ENCODE measurements around the gene MZB1.
"Not testable (repeated sequence)": the region's sequence is repeated elsewhere in the genome, so short reads cannot be mapped to it uniquely, and the experiment has no call there.

Gene MZB1

DNA sequence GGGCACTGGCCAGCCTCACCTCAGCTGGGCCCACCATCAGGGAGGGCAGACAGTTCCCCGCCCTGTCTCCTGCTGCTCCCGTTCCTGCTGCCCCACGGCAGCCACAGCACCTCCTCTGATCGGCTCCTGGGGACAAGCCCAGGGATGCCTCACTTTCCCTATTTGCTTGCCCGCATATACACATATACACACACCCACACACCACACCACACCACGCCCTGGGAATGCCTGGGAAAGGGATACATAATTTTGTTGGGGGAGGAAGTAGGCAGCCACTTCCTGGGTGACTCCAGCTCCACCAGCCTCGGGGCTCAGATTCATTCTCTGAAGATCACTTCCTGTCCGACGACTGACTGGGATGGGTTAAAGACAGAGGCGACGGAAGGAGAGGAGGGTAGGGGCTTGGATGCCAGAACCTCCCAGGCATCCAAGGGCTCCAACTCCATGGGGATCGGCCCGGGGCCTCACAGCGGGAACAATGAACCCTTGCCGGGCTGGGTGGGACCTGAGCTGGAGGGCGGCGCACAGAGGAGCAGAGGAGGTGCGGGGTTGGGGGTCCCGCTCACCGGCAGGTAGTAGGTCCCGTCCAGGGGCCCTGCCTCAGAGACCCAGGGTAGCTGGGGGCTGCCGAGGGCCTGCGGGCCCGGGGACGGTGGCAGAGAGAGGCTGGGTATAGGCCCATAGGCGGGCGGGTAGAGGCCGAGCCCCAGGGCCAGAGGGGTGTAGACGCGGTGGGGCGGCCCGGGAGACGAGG lies 2.0 kb upstream of the MZB1 start:
- DNase-seq = no peak

DNA sequence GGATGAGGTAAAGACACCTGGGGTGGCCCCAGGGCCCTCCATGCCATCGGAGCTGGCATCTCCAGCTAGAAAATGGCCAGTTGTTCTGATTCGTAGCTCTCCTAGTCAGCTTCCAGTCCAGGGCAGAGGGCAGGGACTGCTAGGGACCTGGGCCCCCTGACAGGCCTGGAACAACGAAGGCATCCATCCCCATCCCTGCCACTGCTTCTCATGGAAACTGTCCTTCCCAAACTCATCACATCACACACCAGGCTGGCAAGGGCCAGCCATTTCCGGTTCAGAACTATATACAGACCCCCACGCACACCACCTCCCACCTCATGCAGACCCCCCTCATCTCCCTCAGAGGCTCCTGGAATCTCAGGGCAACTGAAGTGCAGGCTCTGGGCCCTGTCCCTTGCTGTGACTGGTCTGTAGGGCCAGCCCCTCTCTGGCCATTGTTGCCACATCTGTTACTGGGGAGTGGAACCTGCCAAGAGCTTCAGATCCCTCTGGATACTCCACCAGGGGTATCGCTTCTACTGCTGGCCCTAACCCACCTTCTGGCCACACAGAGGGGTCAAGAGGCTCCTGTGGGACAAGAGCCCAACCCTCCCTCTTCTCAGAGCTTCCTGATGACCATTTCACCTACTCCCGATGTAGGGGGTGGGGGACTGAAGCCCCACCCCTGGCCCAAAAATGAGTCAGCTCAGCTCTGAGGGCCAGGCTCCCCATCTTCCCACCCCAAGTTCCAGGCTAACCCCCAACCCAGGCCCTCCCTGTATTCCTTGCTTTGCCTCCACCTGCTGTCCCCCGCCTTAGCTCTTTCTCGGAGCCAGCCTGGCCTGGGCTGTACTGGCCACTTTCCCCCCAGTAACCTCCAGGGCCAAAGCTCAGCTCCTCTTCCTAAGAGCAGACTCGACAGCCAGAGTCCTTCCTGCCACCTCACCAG lies 1.2 kb upstream of the MZB1 start:
- no peak for DNase-seq

DNA sequence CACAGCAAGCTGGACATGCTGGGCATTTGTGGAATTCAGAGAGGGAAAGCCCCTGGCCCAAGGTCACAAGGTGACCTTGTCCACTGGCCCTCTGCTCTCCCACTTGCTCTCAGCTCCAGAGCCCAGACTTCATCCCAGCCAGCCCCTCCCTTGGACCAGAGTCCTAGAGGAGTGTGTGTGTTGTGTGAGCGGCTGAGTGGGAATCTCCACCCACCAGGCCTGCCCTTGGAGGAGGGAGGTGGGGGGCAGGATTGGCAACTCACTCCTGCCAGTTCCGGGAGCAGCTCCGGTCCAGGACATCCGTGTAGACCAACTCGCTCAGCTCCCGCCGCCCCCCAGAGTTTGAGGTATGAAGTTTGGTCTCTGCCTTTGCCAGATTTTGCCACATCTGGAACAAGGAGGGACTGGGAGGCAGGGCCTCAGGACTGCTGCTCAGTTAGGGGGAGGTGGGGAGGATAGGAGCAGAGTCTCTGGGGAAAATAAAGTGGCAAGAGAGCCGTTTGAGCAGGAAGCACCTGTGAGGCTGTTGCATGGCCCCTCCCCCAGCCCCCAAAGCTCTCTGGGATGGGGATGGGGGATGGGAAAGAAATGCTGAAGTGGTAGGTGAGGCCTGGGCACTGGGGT lies 1.4 kb downstream of the MZB1 start:
- no peak for DNase-seq

DNA sequence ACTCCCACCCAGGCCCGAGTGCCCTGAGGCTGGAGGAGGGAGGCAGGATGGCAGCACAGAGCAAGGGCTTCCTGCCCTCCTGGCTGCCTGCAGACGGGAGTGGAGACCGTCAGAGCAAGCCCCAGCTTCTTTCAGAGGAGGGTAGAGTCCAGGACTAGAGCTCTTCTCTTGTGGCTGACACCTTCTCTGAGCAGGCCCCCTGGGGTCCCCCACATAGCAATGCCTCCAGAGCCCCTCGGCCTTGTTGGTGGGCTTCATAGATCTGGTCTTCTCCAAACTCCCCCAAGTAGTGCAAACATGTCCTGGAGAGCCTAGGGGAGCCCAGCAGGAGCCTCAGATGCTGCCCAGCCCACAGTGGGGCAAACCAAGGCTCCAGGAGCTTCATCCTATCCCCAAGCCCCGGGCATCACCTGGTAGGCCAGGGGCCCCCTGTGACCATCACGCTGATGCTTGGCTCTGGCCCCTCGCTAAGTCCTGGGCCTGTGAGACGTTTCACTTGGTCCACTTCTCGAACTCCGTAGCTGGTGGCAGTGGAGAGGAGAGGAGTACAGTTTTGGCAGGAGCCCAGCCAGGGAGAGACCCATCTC lies 2.0 kb downstream of the MZB1 start:
- DNase-seq = no peak

DNA sequence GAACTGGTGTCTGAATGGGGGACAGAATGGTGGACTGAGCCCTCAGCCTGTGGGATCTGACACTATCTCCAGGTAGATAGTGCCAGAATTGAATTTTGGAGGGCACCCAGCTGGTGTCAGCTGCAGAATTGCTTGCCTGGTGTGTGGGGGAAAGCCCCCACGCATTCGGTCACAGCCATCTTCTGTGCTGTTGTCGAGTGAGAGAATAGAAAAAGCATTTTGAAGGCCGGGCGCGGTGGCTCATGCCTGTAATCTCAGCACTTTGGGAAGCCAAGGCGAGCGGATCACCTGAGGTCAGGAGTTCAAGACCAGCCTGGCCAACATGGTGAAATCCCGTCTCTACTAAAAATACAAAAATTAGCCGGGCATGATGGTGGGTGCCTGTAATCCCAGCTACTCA lies 2.8 kb downstream of the MZB1 start:
- not testable (repeated sequence) for DNase-seq

DNA sequence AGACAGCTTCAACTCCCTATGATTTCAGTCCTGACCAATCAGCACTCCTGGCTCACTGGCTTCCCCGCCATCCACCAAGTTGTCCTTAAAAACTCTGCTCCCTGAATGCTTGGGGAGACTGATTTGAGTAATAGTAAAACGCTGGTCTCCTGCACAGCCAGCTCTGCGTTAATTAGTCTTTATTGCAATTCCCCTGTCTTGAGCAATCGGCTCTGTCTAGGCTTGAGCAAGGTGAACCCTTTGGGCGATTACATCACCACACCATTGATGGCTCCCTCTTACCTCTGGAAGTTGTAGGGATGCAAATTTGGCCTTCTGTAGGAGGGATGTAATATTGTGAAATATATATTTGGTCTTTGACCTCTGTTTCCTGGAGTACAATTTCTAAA lies 3.7 kb downstream of the MZB1 start:
- no peak for DNase-seq

DNA sequence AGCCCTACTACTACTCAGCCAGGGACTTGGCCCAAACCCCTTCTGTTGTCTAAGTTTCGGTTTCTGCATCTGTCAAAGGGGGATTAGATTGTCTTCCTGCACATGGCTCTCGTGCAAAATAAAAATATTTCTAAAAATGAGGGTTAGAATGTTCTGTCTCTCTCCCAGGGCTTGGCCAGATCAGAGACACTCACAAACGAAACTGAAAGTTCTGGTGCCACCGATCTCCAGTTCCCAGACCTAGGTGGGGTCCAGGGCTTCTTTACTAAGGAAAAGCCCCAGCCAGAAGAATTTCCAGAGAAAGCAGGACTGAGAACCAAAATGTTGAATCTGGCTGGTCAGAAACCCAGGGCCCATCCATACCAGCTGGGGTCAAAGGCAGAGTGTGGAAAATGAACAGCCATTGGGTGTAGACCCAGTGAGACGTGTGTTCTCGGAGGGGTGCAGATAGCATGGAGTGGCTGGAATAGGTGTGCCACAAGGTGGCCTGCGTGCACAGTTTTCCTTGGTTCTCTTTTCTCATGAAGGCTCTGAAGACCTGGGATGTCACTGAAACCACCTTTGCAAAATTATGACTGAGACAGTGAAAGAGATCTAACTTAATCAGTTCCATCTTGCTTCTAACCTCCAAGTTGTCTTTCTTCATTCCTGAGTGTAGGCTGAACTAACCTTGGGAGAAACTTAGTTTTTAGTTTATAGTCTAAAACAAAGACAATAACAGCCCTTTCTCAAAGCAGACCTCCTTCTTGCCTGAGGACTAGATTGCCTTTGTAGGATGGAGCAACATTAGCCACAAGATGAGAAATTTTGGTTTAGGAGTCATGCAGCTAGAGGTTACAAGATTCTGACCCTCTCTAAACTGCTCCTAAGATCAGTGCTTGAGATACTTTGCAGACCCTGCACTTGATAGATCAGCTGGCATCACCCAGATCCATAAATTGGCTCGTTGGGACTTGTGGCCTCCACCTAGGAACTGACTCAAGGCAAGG lies 4.4 kb downstream of the MZB1 start:
- DNase-seq = no peak

DNA sequence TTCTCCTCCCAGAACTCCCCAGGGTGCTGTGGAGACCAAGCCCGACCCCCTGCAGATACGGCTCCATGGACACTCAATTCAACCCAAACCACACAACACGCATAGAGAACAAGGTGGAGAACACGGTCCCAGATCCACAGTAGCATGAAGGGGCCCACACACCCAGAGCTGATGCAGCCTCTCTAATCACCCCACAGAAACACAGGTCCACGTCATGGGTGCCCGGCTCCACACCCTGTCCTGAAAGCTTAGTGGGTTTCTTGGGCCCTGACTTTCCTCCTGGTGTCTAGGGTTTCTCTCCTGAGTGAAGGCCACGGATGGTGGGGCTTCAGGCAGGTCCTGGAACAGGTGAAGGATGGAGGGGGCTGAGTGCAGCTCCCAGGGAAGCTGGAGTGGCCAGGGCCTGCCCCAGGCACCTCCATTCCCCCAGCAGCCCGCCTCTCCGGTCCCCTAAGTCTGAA lies 5.1 kb downstream of the MZB1 start:
- no peak for DNase-seq

DNA sequence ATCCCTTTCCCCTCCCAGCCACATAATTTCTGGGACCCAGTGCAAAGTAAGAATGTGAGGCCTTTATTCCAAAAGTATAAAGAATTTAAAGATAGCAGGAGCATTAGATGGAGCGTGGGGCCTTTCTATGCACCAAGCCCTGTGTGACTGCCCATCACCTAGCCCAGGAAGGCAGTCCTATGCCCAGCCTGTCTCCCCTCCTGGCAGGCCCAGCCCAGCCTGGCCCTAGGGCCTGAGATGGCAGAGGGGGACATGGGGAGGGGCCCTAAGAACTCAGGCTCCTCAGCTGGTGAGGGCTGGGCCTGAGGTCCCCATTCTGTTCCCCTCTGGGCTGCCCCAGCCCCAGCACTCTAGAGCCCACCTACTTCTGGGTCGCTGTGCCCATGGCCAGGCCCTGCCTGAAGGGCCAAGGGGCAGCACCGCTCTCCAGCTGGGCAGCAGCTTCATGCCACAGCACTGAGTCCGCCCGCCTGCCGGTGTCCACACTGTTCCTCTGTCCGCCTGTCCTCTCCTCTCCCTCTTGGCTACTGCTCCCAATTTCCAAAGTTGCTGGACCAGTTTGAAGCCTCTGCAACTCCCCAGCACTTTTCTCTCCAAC lies 5.6 kb downstream of the MZB1 start:
- no peak for DNase-seq

DNA sequence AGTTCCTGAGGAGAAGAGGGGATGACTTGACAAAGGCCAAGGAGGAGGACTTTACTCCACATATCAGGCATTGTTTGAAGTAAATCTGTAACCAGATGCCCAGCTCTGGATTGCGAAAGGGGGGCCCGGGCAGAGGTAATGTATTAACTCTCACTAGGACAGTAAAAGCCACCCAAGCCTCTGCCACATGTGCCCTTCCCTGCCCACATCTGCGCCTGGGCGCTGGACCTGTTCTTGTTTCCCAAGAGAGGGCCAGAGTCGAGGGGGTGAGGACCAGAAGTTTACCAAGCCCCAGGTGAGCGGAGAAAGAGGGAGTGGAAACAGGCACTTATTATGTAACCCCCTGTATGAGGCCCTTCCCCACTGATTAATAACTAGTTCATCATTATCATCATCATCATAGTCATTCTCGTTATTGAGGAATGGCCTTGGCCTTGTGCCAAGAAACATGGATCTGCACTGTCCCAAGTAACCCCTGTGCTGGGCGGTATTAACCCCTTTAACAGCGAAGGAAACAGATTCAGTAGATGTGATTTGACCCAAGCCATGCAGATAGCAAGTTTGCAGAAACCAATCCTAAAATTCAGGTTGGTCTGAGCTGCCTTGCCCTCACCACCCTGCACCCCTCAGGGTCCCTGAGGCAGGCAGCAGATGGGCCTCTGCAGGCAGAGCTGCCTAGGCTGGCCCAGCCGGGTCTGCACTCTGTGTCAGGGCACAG lies 6.3 kb downstream of the MZB1 start, which contains the start of gene SLC23A1:
SLC23A1 (minus strand) TSS at position 23 of the 718 bp plus-strand sequence. CDS start 44 bp downstream, outside the sequence.
- DNase-seq = no peak

DNA sequence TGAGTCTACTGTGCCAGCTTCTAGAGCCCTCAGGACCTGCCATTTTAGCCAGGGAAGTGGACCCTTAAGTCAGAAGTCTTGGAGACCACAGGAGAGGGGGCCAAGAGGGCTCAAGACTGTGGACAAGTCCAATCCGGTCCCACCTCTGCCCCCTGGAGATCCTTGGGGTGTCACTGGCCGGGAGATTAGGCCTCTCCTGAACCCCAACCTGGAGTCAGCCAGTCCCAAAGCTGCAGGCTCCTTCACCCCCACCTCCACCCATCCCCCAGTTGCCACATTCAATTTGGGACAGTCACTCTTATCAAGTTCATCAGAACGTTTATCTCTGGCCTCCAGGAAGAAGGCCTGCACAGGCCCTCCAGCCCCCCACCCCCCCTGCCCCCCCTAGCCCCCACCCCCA lies 6.9 kb downstream of the MZB1 start:
- DNase-seq = no peak

DNA sequence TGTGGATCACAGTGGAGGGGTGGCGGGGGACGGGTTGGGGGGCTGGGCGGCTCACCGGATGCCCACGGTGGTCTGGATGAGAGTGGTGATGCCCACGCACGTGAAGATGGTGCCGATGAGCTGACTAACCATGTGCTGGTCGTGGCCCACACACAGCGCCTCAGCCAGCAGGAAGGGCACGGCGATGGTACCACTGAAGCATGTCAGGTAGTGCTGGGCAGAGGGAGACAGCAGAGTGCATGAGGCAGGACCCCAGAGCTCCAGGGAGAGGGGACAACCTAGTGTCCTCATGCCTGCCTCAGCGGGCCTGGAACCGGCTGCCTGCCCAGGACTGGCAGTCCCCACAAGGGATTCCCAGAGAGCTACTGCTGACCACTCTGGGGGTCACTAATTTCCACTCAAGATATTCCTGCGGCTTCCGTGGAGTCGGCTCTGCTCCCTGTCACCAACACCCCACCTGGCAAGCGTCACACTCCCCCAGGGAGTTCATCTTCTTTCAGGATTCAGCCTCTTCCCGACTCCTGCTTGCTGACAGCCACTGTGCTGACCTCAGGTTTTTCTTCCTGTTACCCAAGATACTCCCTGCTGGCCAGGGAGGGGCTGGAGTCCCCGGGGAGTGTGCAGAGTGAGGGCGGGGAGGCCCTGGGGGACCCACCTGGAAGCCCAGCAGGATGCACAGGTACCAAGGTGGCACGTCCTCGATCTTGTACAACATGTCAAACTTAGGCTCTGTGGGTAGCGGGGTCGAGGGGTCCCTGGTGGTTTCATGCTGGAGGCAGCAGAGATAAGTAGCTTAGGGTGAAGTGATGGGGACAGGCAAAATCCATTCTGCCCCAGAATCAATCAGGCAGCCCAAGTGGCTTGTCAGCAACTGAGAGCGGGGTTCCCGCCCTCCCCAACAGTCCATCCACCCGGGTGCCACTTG lies 7.6 kb downstream of the MZB1 start:
- no peak for DNase-seq

DNA sequence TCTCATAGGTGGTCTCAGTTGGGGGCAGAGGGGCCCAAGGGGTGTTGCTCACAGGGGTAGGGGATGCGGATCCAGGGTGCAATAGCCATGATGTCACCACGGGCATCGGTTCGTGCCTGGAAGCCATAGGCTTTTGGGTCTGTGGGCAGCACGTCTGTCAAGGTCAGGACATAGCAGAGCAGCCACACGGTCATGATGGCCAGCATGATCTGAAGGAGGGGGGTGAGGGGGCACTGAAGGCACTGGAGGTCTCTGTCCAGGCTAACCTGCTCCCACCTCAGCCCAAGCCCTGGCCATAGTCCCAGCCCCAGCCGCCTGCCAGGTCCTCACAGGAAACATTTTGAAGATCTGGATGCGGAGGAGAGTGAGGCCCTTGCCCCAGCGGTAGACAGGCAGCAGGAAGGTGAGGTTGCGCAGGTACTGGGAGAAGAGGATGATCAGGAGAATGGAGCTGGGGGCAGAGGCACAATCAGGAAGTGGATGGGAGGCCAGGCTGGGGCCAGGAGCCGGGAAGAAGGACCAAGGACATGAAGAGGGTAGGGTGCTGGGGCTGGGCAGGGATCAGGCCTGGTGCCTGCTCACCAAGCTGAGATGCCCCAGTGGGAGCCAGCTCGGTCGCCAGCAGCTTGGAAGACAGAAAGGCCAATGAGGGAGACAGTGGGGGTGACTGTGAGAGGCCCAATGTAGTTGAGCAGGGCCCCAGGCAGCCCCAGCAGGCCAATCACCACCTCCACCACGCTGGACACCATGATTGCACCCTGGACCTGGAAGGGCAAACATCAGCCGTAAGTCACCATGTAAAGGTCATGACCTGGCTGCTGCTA lies 9.9 kb downstream of the MZB1 start:
- no peak for DNase-seq

DNA sequence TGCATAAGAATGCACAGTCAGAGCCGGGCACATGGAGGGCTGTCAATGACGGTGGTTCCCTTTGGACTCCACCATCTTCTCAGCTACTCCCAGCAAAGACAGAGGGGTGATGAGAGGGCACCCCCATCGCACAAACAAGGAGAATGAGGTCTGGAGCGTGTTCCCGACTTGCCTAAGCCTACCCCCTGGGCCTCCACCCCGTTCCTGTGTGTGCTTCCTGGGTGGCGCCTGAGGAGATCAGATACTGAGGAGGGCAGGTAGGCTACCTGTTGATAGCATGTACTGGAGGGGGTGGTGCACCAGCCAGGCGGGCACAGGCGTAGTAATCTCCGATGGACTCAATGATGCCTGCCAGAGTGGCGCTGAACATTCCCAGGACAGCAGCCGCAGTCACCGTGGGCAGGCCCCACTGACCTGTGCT lies 10.8 kb downstream of the MZB1 start:
- DNase-seq = no peak

DNA sequence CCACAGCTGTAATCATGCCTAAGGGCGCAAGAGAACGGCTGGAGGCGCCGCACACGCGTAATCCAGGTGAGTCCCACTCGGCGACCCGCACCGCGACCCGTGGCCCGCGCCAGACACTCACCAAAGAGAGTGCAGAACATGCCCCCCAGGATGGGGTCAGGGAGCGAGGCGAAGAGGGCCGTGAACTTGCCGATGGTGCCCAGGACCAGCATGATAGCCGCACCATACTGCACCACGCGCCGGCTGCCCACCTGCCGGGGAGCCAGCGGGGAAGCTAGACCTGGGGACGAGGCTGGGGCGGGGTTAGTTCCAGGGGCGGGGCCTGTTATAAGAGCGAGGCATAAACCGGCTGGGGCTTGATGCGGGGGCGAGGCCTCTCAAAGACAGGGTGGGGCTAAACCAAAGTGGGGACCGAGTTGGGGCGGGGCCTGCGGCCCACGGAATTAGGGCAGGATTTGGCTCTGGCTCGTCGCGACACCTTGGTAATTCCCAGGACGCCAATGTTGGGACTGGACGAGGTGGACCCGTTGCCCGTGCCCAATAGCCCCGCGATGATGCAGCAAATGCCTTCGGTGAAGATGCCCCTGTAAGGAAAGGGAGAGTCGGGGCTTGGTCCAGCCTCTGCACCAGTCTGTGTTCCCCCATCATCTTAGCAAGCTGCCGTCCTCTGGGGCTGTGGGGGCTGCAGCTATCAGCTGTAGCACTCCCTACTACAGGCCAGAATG lies 11.4 kb downstream of the MZB1 start:
- DNase-seq = no peak

DNA sequence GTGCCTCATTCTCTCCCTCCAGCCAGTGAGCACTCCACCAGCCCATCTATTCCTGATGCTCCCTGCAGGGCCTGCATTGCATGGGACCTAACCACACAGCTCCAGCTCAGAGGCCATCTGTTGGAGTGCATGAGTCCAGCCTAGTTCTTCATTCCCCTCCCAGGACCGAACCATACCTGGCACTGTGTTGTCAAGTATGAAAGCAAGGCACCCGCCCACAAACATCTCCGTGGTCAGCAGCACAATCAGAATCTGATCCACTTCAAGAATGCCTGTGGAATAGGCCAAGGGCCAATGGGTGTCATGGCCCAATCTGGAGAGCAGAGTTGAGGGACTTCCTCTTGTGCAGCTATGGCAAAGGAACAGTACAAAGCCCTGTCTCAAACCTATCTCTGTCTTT lies 12.5 kb downstream of the MZB1 start:
- DNase-seq = no peak

DNA sequence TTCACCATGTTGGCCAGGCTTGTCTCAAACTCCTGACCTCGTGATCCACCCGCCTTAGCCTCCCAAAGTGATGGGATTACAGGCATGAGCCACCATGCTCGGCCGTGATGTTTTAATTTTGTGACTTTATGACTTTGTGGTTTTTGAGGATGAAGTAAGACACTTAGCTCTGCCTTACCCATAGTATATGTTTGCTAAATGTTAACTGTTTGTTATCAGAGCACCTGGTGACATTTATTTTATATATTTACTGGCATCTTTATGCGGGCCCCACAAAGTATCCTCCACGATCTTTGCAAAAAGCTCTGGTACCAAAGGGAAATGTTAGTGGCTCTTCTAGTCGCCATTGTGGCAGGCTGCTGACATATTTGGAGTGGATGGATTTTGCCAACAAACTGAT lies 13.3 kb downstream of the MZB1 start:
- DNase-seq = no peak

DNA sequence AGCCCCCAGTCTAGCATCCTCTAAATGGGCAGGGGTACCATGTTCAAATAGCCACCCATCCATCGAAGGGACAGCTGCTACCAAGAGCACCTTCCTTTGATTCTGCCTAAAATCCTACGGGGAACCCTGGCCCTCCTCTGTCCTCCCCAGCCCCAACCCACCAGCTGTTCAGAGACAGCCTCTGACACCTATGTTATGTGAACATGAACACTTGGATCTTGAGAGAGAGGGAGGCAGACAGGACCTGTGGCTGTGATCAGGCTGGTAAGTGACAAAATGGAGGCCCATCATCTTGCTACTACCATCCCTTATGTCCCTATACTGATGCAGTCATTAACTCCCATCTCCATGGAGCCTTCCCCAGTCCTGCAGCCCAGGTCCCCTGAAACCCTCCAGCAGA lies 14.8 kb downstream of the MZB1 start:
- no peak for DNase-seq
